Activated CD8-positive, alpha-beta T cell treated with anti-CD3 and anti-CD28 coated beads for 36 hours (primary cell): ENCODE measurements around the gene DCK. TPM values are rescaled to one million over a fixed set of nuclear protein-coding genes. Genes with fewer than 3 reads are reported as not detected.
A peak's percentile ranks its signal among the peaks of the same experiment; 100 is the strongest.

ENCODE experiments used
- ATAC-seq: fragments of 200-7000 bp; cut with Tn5 transposase; one replicate; pipeline ENCODE4 v1.10.0; 2021; ENCODE audit warnings: mild to moderate bottlenecking, moderate library complexity
- CTCF ChIA-PET: fragments of 350-600 bp; sonication (Branson Sonifier 250); formaldehyde crosslinking; loops from one replicate; lab custom pipeline; 2021; ENCODE audit warnings: antibody characterized with exemption; lab: Charles Lee
- POLR2A ChIA-PET: fragments of 350-600 bp; sonication (Branson Sonifier 250); formaldehyde crosslinking; loops from one replicate; lab custom pipeline; 2021; ENCODE audit warnings: antibody characterized with exemption; lab: Charles Lee
- DNase-seq: peaks from one replicate; pipeline ENCODE4 v3.0.0-alpha.2; 2020
- H3K27ac Mint-ChIP-seq: one replicate; pipeline ENCODE4 v1.8.0; 2021; ENCODE audit warnings: mild to moderate bottlenecking, mixed read lengths
- H3K27me3 Mint-ChIP-seq: one replicate; pipeline ENCODE4 v1.8.0; 2021; ENCODE audit warnings: mixed read lengths
- H3K36me3 Mint-ChIP-seq: one replicate; pipeline ENCODE4 v1.8.0; 2021; ENCODE audit warnings: low read depth, mixed read lengths
- H3K4me1 Mint-ChIP-seq: one replicate; pipeline ENCODE4 v1.8.0; 2021; ENCODE audit warnings: low read depth, mixed read lengths
- H3K4me3 Mint-ChIP-seq: one replicate; pipeline ENCODE4 v1.8.0; 2021; ENCODE audit warnings: mild to moderate bottlenecking, moderate library complexity, mixed read lengths
- H3K9me3 Mint-ChIP-seq: one replicate; pipeline ENCODE4 v1.8.0; 2021; ENCODE audit warnings: mixed read lengths
- intact Hi-C: fragments of 100-400 bp; cut with micrococcal nuclease; formaldehyde crosslinking; loops from one replicate; pipeline ENCODE4 v1.10.0; 2022
- total RNA-seq, 2 experiments: library from RNA; stranded (reverse); gene quantifications; one replicate each; pipeline ENCODE4 v1.2.3, GENCODE V29; 2021
- TF ChIP-seq, protein P1 (sequence below): fragments of 200-600 bp; IDR thresholded peaks from one replicate; pipeline ENCODE4 v1.8.0; 2022; ENCODE audit warnings: antibody characterized with exemption, mild to moderate bottlenecking

Gene DCK
- total RNA-seq, 2 experiments from 2014 or later = 33.6 to 37.2 TPM

DNA sequence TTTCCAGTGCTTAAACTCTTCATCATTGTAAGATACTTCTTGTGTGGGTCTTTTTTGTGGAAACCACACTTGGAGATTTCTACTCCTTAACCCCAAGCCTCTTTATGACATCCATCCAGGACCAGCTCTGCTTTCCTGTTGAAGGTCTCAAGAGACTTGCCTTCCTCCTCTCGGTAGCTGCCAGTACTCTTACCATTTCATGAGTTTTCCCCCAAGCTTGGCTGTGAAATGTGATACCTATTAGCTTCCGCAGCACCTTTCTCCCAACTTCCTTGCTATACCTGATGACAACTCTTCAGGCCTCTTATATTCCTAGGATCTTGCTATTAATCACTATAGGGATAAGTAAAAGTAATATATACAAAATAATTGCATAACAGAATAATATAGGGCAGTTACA is 1.9 kb upstream of the DCK start:
- ATAC-seq = no peak
- peaks cover 19% of the 10 kb centered on the region for H3K36me3 Mint-ChIP-seq
- no peaks in the 10 kb centered on the region for H3K9me3 Mint-ChIP-seq
- ChIA-PET CTCF (interaction anchor here (1.2 kb wide), 1 partner anchor 148 kb away, joined by 3 read pairs; no protein-coding TSS in a partner anchor), POLR2A (no interaction called here)
- H3K4me3 Mint-ChIP-seq = no peak overlapping the region
- TF ChIP-seq, protein P1, sequence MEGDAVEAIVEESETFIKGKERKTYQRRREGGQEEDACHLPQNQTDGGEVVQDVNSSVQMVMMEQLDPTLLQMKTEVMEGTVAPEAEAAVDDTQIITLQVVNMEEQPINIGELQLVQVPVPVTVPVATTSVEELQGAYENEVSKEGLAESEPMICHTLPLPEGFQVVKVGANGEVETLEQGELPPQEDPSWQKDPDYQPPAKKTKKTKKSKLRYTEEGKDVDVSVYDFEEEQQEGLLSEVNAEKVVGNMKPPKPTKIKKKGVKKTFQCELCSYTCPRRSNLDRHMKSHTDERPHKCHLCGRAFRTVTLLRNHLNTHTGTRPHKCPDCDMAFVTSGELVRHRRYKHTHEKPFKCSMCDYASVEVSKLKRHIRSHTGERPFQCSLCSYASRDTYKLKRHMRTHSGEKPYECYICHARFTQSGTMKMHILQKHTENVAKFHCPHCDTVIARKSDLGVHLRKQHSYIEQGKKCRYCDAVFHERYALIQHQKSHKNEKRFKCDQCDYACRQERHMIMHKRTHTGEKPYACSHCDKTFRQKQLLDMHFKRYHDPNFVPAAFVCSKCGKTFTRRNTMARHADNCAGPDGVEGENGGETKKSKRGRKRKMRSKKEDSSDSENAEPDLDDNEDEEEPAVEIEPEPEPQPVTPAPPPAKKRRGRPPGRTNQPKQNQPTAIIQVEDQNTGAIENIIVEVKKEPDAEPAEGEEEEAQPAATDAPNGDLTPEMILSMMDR = no peak
- no peaks in the 10 kb centered on the region for H3K27me3 Mint-ChIP-seq
- peaks cover 22% of the 10 kb centered on the region for H3K4me1 Mint-ChIP-seq
- no peak overlapping the region for H3K27ac Mint-ChIP-seq
- no peak for DNase-seq
- intact Hi-C loops = loop anchor here (5.0 kb wide), 2 partner anchors 89 to 149 kb away; partner anchors contain the start of gene MOB1B

DNA sequence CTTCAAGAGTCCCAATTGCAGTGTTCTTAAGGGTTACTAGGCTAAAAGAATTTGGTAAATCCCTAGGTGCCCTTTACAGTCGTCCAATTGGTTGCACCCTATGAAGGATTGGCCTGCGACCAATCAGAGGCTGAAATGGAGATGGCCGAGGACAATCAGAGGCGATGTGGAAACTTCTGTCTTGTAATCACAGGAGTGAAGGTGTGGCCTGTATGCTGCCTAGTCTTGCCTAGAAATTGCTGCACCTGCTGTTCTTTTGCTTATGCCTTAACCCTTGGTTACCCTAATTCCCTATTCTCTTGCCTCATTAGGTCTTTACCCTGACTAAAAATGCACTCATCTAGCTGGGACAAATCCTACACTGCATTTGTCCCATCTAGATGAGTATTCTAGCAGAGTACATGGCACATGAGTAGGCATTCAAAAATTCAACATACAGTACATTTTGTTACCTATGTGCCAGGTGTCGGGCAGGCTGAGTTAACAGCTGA is 1.0 kb upstream of the DCK start:
- Mint-ChIP-seq H3K36me3 (peaks cover 21% of the 10 kb centered on the region), H3K27me3 (no peaks in the 10 kb centered on the region), H3K4me3 (peak overlapping the region; percentile 94), H3K9me3 (no peaks in the 10 kb centered on the region), H3K27ac (peak overlapping the region; percentile 92), H3K4me1 (peaks cover 30% of the 10 kb centered on the region)
- ChIA-PET POLR2A (interaction anchor here (0.6 to 2.9 kb wide), 5 partner anchors 10 to 303 kb away, joined by 3 to 14 read pairs (median 3); partner anchors contain the start of genes GRSF1 and UTP3), CTCF (interaction anchor here (2.7 to 5.5 kb wide), 2 partner anchors 16 to 90 kb away, joined by 8 to 59 read pairs; partner anchors contain the start of gene MOB1B)
- ATAC-seq = no peak
- TF ChIP-seq, protein P1 = no peak
- DNase-seq = peak; percentile 19
- intact Hi-C loops = loop anchor here (5.0 kb wide), 2 partner anchors 90 to 150 kb away; partner anchors contain the start of gene MOB1B

DNA sequence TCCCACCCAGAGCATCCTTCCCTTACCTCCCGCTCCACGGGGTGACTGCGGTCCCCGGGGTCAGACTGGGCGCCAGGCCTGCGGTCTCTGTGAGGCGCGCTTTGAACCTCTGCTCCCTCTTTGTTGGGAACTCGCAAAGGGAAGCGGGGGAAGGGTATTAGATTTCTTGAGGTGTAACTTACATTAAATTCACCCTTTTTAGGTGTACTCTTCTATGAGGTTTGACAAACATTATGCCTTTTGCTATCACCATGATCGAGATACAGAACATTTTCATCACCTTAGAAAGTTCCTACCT is 569 bp downstream of the DCK start:
- peak overlapping the region; percentile 94 for H3K4me3 Mint-ChIP-seq
- peaks cover 28% of the 10 kb centered on the region for H3K36me3 Mint-ChIP-seq
- H3K27ac Mint-ChIP-seq = peak overlapping the region; percentile 94
- POLR2A ChIA-PET = interaction anchor here (0.7 to 2.9 kb wide), 8 partner anchors 9 to 282 kb away, joined by 3 to 14 read pairs (median 3); partner anchors contain the start of gene GRSF1
- CTCF ChIA-PET = interaction anchor here (1.3 to 5.5 kb wide), 5 partner anchors 10 to 259 kb away, joined by 4 to 59 read pairs (median 8); partner anchors contain the start of gene MOB1B
- TF ChIP-seq, protein P1 = no peak
- H3K9me3 Mint-ChIP-seq = peaks cover under 1% of the 10 kb centered on the region
- DNase-seq (no peak), ATAC-seq (no peak)
- intact Hi-C loops = loop anchor here (5.0 kb wide), 2 partner anchors 92 to 152 kb away; partner anchors contain the start of gene MOB1B
- peaks cover 38% of the 10 kb centered on the region for H3K4me1 Mint-ChIP-seq
- H3K27me3 Mint-ChIP-seq = no peaks in the 10 kb centered on the region

DNA sequence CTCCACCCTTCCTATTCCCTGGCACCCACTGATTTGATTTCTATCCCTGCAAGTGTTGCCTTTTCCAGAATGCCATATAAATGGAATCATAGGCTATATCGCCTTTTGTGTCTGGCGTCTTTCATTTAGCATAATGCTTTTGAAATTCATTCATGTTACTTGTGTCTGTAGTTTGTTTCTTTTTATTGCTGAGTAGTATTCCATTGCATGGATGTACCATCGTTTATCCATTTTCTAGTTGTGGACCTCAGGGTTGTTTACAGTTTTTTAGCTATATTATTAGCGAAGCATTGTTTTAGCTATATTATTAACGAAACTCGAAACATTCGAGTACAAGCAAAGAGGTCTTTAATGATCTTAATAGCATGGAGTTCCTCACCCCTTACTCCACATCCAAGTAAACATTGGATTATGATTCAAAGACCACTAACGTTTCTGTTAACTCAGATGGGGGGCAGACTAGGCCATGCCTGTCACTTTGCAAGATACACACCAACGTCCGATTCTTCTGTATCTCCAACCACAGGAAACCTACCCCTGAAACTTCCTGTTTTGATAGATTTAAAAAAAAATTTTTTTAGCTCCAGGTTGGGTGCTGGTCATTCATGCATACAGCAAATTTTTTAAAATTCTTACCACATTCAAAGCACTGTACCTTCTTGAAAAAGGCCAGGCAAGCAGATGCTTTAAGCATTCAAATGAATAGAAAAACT is 1.1 kb downstream of the DCK start:
- H3K4me1 Mint-ChIP-seq = peaks cover 42% of the 10 kb centered on the region
- DNase-seq = no peak
- H3K36me3 Mint-ChIP-seq = peaks cover 34% of the 10 kb centered on the region
- ATAC-seq = no peak
- TF ChIP-seq, protein P1 = no peak
- no peaks in the 10 kb centered on the region for H3K27me3 Mint-ChIP-seq
- peaks cover 2% of the 10 kb centered on the region for H3K9me3 Mint-ChIP-seq
- H3K4me3 Mint-ChIP-seq = peak overlapping the region; percentile 94
- CTCF ChIA-PET = interaction anchor here (0.8 to 5.5 kb wide), 6 partner anchors 9 to 259 kb away, joined by 3 to 59 read pairs (median 6); partner anchors contain the start of gene MOB1B
- POLR2A ChIA-PET = interaction anchor here (0.7 to 2.9 kb wide), 6 partner anchors 9 to 155 kb away, joined by 3 to 14 read pairs (median 6); partner anchors contain the start of gene GRSF1
- peak overlapping the region; percentile 94 for H3K27ac Mint-ChIP-seq
- intact Hi-C loops = loop anchor here (5.0 kb wide), 2 partner anchors 92 to 152 kb away; partner anchors contain the start of gene MOB1B
